GM20000 (cell line): ENCODE measurements around the gene XPR1.

ENCODE experiments used
- DNase-seq: peaks from one replicate; pipeline ENCODE4 v3.0.0; 2012; ENCODE audit warnings: low spot score
- TF ChIP-seq, protein P1 (sequence below): IDR thresholded peaks from 2 replicates; pipeline ENCODE4 v1.5.1; 2012; ENCODE audit warnings: mild to moderate bottlenecking, control low read depth; ENCODE audit errors: extremely low read depth, missing control alignments

The XPR1 gene

DNA sequence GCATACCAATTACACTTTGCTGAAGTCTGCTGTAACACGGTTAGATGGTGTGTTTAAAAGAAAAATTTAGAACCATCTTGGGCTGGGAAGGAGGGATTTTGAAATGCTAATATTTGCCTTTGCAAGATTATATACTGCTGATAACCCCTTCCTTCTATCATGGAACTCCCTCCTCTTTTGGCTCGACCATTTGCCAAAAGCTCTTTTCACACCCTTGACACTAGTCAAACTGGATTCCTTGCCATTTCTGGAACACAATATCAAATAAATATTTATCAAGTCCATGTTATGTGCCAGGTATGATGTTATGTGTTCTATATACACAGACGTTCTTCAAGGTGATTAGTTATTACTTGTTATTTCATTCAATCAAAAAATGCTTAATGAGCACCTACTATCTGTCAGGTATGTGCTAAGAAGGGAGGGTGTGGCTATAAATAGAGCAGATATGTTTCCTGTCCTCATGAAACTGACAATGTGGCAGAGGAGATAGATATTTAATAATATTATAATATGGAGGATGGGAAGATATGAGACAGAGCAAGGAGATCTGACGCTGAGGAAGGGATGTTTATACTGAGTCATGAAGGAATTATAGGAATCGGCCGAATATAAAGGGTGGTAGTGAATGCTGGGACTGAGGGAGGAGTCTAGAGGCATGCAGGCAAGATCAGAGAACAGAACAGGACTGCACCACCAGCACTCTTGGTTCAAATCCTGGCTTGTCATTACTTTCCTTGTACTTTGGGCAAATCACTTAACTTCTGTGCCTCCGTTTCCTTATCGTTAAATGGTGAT is 16.1 kb upstream of the XPR1 start:
- TF ChIP-seq, protein P1, sequence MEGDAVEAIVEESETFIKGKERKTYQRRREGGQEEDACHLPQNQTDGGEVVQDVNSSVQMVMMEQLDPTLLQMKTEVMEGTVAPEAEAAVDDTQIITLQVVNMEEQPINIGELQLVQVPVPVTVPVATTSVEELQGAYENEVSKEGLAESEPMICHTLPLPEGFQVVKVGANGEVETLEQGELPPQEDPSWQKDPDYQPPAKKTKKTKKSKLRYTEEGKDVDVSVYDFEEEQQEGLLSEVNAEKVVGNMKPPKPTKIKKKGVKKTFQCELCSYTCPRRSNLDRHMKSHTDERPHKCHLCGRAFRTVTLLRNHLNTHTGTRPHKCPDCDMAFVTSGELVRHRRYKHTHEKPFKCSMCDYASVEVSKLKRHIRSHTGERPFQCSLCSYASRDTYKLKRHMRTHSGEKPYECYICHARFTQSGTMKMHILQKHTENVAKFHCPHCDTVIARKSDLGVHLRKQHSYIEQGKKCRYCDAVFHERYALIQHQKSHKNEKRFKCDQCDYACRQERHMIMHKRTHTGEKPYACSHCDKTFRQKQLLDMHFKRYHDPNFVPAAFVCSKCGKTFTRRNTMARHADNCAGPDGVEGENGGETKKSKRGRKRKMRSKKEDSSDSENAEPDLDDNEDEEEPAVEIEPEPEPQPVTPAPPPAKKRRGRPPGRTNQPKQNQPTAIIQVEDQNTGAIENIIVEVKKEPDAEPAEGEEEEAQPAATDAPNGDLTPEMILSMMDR, result no peak
- DNase-seq, result no peak

DNA sequence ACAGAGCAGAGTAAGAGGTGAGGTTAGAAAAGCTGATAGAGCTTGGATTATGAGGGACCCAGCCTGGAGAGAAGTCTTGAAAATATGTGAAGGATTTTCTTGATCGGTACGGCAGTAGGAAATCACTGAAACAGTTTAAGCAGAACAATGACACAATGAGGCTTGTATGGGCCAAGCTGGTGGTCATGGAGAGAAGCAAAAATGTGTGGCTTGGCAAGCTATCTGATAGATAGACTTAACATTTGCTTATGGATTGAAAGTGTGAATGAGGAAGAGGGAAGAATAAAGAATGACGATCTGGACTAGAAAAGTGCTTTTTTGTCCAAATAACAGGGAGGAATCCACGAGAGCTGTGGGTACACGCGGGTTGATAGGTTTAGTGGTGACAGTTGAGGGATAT is 15.4 kb upstream of the XPR1 start:
- TF ChIP-seq, protein P1, result no peak
- no peak for DNase-seq

DNA sequence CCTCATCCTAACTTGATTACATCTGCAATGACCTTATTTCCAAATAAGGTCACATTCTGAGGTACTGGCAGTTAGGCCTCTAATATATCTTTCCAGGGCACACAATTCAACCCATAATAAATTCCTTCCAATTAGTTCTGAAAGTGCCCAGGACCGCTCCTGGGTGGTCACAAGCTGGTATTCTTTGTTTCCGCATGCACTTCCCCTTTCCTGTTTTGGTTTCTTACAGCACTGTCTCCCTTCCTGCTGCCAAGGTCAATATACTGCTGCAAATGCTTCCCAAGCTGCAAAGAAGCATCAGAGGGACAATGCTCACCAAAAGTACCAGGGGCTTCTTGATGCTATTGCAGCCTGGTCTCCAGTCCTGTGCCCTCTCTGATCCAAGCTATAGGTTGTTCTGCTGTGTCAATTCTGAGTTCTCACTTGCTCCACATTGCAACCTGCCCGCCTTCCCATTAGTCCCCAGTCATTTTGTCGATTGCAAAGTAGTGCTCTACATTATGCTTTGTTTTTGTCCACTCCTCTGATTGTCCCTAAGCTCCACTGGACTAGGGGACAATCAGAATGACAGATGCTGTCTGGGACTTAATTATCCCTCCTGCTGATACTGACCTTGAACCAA is 13.9 kb upstream of the XPR1 start:
- TF ChIP-seq, protein P1, result no peak
- DNase-seq, result no peak

DNA sequence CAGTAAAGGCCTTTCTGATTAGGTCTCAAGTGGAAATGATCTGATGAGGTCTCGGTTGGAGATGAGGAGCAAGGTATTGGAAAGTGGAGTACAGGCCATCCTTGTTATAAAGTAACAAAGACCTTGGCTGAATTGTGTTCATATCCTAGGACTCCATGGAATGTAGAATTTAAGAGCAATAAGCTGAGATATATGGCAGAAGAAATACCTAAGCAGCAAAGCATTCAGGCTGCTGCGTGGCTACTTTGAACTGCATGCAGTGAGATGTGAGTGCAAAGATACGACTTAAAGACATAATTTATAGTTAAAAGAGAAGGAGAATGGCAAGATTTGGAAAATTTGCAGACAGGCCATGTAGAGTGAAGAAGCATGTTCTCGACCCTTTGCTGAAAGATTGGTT is 11.2 kb upstream of the XPR1 start:
- DNase-seq, result no peak
- TF ChIP-seq, protein P1, result no peak

DNA sequence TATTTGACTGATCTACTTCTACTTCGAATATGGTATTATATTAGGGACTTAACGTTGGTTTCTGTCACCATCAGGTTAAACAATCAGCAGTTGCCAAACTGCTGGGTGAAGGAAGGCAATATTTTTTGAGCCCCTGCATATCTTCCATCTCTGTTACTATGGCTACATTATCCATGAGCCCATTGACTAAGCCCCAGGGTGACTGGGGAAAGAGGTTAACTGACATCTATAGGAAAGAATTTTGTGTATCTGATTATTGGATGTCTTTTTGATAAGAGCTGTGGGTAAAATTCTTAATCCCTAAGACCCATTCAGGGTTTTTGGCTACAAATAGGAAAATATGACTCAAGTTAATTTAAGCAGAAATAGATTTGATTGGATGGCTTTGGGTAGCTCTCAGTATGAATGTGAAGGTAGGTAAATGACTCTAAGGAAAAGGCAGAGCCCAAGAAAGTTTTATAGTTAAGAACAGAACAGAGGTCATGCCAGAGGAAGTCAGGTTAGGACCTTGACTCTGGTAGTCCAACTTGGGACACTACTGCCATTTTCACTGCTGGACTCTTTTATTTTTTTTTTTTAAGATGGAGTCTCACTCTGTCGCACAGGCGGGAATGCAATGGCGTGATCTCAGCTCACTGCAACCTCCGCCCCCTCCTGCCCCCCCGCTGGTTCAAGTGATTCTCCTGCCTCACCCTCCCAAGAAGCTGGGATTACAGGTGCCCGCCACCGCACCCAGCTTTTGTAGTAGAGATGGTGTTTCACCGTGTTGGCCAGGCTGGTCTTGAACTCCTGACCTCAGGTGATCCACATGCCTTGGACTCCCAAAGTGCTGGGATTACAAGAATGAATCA is 8.9 kb upstream of the XPR1 start:
- DNase-seq, result no peak
- TF ChIP-seq, protein P1, result no peak

DNA sequence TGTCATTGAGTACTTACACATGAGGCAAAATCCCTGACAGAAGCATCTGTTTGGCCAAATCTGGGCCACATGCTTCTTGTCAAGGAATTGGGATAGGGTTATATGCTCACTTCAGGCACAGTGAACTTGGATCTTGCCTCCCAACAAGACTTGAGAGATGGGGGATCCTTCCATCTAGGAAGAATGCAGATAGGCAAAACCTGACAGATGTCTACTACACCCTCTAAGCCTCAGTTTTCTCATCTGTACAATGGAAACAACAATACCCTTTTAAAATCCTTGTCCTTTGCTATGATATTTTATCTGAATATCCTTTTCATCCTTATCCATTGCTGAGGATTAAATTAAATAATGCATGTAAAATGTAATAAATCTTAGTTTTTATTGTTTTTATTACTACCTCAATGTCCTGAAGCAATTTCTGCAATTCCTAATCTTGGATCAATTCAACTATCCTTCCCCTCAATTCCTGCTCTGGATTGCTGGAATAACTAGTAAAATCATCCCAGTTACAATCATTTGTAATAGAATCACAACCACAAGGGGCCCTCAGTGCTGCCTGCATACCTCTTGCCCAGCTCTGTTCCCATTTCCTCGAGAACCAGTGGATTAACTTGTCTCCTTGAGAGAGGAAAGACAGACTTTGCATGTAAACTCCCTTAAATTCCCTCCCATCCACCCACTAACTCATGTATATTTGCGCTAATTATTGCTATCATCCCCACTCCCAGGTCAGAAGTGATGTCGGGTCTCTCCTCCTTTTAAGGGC is 8.1 kb upstream of the XPR1 start:
- no peak for DNase-seq
- TF ChIP-seq, protein P1, result no peak
